Astrocyte of the hippocampus (primary cell): ENCODE results near the gene ZNF415.
"Not testable (repeated sequence)": the region's sequence is repeated elsewhere in the genome, so short reads cannot be mapped to it uniquely, and the experiment has no call there.

Experiments
- DNase-seq: peaks from one replicate; pipeline ENCODE4 v3.0.0; 2011; ENCODE audit warnings: low read depth, low spot score

The ZNF415 gene

DNA sequence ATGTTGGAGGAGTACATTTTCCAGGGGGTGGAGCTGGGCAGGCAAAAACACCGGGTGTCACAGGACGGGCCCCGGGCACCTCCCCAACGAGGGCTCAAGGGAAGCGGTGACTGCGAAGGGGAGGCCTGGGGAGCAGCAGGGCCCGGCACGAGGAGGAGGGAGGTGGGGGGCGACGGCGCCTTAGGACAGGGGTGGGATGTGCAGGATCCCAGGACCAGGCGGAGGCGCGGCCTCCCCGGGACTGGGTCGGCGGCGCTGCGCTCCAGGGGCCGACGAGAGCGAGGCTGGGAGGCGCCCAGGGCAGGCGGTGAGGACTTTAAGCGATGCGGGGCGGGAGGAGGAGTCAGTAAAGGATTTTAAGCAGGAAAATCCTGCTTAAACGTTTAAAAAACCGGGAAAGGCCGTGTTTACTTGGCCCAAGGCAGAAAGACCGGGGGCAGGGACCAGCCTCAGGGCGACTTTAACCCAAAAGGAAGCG is 29.9 kb downstream of the ZNF415 start:
- DNase-seq, result peak; percentile 72

DNA sequence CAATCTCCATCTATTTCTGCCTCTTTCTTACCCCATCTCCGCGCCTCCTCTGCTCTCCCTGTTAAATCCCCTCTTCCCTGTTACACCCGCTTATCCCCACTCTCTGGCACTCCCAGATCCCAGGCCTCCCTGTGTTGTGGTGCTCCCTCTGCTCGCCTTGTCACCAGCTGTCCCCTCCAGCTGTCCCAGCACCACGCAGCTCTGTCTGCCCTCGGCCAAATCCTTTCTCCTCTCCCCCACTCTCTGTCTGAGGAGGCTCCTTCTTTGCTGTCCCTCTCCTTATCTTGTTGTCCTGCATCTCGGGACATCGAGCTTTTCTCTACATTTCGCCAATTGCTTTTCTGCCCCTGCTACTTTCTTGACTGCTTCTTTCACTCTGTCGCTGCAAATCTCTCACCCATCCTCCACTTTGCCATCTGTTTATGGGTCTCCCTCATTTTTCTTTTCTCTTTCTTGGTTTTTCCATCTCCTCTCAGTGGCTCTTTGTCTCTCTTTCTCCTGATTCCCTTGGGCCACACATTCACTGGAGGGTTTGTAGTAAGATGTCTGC is 30.4 kb downstream of the ZNF415 start:
- no peak for DNase-seq

DNA sequence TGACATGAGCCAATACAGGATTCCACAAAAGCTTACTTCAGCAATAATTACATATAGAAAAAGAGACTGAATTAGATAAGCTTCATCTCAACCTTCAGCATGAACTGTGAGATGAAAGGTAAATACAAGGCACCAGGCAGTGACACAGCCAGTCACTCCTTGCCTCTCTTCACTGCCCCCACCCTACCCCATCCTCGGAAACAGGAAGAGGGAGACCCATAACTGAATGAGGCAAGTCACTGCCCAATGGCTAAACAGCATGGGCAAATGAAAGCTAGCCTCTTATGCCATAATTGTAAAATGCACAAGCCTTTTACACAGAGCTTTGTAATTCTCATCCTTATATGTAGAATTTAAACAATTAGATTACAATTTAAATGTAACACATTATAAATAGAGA is 31.2 kb downstream of the ZNF415 start:
- no peak for DNase-seq

DNA sequence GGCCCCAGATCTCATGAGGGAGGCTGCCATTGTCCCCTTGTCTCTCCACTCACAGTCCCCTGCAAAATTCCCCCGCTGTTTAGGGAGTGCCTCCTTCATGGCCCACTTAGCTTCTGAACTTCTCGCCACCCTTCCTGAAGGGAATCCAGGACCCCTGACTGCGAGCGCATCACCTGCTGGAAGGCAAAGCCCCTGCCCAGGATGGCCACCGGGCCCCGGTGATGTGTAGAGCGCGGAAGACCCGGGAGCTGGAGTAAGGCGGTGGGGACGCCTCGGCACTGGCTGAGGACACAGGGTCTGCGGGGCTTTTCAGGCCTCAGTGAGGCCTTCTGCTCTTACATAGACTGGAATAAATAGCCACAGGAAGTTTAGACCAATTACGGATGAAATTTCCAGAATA is 34.1 kb downstream of the ZNF415 start:
- not testable (repeated sequence) for DNase-seq

DNA sequence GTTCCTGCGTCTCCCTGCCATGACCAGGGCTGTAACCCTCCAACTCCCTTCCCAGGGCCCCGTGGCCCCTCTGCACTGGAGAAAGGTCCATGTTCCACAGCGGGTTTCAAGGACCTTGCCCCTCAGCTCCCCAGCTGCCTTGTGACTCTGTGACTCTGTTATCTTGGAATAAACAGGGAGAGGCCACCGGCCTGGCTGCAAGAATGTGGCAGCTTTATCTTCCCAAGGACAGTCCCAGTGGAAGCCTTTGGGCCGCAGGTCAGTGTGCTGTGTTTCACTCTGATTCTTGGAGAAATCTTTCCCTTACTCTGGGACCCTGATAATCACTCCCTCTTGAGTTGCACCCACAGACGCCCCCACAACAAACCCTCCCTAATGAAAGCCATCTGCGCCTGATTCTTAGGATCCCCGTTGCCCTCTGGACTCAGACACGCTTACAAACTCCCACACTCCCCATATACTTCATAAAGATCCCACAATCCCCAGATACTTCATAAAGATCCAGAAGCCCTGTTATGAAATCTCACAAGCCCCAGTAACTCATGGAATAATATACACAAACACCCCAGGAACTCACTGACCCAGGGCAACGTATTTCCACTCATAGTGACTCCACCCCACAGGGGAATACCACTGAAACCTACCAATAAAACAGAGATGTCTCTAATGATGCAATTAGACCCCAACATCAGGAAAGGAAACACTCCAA is 35.6 kb downstream of the ZNF415 start:
- not testable (repeated sequence) for DNase-seq

DNA sequence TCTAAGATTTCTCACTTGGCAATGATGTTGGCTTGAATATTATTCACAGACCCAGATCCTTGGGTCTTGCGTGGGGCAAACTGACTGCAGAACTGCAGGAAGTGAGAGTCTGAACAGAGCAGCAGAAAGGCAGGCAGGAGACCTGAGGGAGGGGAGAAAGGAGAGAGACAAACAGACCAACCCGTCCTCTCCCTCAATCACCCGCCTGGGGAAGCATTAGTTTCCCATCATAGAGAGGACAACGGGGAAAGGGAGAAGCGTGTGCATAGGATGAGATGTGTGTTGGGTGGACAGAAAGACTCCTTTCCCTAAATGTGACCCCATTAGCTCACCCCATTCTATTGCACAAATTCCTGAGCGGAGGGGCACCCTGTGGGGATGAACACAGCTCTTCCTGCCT is 36.1 kb downstream of the ZNF415 start:
- DNase-seq, result not testable (repeated sequence)

DNA sequence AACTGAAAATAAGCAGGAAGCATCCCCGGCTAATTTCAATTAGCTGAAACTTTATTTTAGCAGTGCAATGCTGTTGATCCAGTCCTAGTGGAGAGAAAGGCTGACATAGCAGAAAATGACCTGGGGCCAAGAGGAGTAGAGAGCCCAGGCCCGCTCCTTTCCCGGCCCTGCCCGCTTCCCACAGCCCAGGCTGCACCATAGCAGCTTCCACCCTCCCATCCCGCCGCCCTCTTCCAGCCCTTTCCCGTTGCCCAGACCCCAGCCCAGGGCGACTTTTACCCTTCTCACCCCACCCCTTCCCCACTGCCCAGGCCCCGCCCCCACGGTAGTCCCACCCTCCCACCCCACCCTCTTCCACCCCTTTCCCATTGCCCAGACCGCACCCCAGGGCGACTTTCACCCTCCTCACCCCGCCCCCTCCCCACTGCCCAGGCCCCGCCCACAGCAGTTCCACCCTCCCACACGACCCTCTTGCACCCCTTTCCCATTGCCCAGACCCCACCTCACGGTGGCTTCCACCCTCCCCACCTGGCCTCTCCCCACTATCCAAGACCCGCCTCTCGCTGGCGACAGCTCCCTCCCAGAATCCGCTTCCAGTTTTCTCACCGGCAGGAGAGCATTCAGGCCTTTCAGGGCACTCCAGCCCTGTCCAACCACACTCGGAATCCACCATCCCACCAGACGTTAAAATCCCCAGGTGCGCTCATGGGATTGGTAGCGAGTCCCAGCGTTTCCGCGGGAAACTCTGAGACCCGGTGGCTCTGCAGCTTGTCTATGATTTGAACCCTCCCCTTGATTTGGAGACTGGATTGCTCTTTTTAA is 37.7 kb downstream of the ZNF415 start:
- no peak for DNase-seq

DNA sequence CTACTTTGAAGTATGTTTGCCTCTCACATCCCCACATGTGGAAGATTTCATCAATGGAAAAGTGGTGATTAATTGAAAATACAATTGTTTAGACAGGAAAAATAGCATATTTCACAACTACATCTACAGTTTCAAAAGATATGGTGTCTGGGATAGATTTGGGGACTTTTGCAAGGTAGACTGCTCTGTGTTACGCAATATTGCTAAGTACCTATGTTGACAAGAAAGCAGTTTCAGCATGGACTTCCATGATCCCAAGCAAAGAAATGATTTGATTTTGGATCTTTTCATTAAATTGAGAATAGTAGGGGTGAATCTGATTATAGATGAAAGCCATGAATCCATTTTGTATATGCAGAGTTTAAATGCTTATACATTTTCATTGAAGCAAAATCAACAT is 40.0 kb downstream of the ZNF415 start:
- DNase-seq, result no peak

DNA sequence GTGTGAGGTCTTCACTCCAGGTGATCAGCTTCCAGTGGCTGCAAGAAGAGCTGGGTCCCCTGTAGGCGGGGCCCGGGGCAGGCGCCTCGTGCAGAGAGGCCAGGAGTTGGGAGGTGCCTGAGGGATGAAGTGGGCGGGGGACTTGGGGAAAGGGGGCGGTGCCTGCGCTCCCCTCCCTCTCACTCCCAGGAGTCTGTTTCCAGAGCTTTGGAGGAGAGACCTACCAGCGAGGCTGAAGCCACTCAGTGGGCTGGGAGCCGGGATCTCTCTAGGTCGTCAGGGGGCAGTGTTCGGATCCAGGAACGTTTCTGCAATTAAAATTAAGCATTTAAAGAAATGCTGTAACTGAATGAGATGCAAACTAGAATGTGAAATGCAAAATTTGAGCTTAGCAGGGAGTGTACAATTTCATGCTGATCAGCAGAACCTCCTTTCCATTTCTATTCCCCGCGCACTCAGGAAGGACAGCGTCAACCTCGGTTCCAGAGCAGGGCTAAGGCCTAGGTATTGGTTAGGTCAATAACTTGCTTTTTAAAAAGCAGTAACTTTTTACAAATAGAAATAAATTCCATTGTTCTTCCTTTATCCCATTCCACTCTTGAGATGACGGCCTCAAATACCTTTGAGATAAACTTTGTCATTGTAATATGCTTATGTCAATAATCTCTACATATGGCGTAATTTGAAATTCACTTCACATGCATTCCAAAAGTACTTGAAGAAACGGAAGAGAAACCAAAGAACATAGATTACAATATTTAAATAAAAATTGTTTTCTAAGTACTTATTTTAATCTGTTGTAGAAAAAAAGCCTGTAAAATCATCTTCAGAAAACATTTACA is 41.1 kb downstream of the ZNF415 start:
- no peak for DNase-seq

DNA sequence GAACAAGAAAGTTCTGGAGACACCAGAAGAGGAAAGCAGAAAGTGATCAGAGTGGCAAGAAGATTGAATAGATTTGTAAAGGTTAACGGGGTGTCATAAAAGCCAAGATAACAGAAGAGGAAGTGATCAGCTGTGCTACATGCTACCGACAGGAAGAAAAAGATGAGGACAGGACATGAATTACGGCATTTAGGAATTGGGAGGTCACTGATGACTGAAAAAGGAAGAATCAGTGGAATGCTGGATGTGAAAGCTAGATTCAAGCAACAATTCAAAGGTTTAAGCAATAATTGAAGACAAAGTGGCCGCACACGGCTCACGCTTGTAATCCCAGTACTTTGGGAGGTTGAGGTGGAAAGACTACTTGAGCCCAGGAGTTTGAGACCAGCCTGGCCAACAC is 44.6 kb downstream of the ZNF415 start:
- no peak for DNase-seq

DNA sequence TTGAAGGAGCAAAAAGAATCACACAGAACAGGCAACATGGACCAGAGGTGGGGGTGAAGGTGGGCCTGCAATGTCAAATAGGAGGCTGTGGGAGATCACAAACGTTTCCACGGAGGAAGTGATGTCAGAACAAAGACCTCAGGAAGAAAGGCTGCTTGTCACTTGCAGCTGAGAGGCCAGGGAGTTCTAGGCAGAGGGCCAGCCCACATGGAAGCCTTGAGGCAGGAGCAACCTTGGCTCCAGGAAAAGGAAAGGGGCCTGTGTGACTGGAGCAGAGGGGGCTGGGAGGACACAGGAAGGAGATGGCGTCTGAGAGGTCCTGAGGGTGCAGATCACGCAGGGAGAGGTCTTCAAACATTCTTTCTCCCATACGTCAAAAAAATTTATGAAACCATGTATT is 45.8 kb downstream of the ZNF415 start:
- peak; percentile 54 for DNase-seq

DNA sequence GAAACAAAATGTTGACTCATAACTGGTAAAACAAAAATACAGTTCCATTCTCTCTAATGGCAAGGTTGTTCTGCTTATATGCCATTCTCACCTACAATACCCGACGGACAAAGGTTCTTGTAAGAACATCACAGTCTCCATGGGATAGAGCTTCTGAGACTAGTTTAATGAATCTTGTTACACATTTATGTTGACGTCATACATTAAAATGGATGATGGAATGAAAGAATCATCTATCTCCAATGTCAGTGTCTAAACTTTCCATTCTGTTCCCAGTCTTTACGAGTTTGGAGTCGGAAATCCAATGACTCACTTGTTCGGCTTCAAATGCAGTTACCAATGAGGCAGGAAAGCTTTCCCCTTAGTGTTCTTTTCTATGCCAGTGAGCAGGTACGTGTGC is 47.2 kb downstream of the ZNF415 start:
- DNase-seq, result no peak

DNA sequence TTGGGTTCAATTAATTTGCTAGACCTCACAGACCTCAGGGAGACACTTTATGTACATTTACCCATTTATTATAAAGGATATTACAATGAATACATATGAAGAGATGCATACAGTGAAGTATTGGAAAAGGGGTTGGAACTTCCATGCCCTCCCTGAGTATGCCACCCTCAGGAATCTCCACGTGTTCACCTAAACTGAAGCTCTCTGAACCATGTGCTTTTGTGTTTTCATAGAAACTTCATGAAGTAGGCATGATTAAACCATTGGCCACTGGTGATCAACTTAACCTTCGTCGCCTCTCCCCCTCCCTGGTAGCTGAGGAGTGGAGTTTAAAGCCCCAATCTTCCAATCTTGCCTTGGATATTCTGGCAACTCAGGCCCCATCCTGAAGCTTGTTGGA is 49.8 kb downstream of the ZNF415 start:
- no peak for DNase-seq

DNA sequence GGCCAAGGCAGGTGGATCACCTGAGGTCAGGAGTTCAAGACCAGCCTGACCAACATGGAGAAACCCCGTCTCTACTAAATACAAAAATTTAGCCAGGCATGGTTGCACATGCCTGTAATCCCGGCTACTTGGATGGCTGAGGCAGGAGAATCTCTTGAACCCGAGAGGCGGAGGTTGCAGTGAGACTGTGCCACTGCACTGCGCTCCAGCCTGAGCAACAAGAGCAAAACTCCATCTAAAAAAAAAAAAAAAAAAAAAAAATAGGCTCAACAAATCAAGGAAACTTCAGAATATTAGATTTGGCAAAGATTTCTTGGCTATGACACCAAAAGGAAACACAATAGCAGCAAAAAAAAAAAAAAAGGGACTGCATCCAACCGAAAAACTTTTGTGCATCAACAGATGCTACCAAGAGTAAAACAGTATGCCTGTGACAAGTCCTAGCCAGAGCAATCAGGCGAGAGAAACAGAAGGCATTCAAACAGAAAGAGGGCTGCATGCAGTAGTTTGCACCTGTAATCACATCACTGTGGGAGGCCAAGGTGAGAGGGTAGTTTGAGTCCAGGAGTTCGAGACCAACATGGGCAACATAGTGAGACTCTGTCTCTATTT is 53.3 kb downstream of the ZNF415 start:
- DNase-seq, result no peak

DNA sequence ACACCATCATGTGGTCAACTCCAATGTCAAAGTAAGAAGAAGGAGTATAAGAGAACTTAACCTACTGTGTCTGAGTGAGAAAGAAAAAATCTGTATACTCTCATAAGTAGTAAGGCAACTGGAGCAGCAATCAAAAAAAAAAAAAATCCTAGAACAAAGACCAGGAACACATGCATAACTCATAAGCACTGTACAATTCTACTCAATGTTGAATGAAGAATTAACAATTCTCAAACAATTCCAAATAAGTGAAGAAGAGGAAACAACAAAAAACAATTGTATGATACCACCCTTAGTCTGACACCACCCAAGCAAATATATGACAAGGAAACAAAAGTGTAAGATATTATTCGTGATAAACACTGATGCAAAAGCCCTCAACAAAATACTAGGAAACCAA is 54.0 kb downstream of the ZNF415 start:
- DNase-seq, result no peak

DNA sequence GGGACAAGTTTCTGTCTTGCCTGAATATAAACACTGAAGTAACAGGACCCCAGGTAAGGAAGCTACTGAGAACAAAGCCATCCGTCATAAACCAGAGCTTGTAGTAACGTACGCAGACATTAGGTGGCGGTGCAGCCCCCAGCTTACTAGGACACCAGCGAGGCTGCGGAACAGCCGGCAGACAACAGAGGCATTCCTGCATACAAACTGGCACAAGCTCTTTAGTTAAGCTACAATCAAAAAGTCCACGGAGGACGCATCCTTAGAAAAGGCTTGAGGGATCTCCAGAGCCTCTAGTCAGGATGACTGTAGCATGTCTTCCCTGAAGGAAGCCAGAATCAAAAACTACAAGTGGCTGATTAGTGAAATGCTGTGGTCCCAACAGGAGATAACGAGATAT is 55.7 kb downstream of the ZNF415 start:
- DNase-seq, result peak; percentile 62

DNA sequence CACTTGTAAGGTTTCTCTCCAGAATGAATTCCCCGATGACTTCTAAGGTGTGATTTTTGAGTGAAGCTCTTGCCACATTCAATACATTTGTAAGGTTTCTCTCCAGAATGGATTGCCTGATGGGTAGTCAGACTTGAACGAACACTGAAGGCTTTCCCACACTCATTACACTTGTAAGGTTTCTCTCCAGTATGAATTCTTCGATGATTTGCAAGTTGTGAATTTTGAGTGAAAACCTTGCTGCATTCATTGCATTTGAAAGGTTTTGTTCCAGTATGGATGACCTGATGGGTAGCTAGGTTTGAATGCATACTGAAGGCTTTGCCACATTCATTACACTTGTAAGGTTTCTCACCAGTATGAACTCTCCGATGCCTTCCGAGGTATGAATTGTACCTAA is 63.9 kb downstream of the ZNF415 start:
- DNase-seq, result no peak

DNA sequence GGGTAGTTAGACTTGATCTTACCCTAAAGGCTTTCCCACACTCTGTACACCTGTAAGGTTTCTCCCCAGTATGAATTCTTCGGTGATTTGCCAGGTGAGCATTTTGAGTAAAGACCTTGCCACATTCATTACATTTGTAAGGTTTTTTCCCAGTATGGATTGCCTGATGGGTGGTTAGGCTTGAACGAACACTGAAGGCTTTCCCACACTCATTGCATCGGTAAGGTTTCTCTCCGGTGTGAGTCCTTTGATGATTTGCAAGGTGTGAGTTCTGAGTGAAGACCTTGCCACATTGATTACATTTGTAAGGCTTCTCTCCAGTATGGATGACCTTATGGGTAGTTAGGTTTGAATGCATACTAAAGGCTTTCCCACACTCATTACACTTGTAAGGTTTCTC is 64.5 kb downstream of the ZNF415 start:
- DNase-seq, result no peak

DNA sequence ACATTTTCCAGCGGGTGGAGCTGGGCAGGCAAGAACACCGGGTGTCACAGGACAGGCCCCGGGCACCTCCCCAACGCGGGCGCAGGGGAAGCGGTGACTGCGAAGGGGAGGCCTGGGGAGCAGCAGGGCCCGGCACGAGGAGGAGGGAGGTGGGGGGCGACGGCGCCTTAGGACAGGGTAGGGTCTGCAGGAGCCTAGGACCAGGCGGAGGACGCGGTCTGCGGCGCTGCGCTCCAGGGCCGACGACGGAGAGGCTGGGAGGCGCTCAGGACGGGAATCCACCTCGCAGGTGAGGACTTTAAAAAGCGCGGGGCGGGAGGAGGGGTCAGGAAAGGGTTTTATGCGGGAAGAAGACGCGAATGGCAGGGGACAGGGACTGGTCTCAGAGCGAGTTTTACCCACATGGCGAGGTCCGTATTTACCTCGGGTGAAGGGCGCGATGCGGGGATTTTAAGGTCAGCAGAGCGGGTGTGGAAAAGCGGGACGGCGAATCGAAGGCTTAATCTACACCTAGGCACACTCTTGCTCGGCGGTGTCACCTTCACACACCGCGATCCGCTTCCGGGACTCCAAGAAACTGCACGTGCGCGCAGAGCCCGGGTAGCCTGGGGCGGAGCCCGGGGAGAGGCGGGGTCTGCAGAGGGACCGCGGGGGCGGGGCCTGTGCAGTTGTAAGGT is 74.7 kb downstream of the ZNF415 start:
- peak; percentile 47 for DNase-seq
